Measurements from ENCODE around the gene MAGI2. TPM values are rescaled to one million over a fixed set of nuclear protein-coding genes. Genes with fewer than 3 reads are reported as not detected.
A peak's percentile ranks its signal among the peaks of the same experiment; 100 is the strongest.

MAGI2 gene
- total and polyA plus RNA-seq, 8 donors, result 6.1 to 9.2 (median 7.1) TPM

DNA sequence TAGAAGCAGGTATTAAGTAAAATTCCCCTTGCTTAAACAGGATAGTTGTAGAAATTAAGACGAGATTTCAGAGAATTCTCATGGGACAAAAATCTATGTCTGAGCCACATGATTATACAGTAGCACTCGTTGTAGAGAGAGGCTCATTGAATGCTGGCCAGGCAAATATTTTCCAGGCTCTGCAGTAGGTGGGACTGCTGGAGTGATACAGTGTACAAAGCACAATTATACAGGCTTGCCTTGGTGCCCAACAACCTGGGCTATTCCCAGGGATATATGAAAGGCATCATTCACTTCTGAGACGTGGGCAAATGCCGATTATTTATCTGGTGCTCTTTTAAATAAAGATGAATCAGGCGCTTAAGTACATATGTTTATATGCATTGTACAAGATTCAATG, 1274.3 kb downstream of the MAGI2 start:
- no peak overlapping the region for H3K4me3 ChIP-seq
- no peaks in the 10 kb centered on the region for H3K27me3 ChIP-seq
- no peaks in the 10 kb centered on the region for H3K36me3 ChIP-seq
- no peak overlapping the region for H3K27ac ChIP-seq
- ATAC-seq, result no peak
- intact Hi-C loops (cut with DNase I), result no loop called here
- peaks cover 0 to 5% of the 10 kb centered on the region in 2 donors for H3K4me1 ChIP-seq
- no peaks in the 10 kb centered on the region for H3K9me3 ChIP-seq
- DNase-seq, result no peak
- TF ChIP-seq, protein P1, sequence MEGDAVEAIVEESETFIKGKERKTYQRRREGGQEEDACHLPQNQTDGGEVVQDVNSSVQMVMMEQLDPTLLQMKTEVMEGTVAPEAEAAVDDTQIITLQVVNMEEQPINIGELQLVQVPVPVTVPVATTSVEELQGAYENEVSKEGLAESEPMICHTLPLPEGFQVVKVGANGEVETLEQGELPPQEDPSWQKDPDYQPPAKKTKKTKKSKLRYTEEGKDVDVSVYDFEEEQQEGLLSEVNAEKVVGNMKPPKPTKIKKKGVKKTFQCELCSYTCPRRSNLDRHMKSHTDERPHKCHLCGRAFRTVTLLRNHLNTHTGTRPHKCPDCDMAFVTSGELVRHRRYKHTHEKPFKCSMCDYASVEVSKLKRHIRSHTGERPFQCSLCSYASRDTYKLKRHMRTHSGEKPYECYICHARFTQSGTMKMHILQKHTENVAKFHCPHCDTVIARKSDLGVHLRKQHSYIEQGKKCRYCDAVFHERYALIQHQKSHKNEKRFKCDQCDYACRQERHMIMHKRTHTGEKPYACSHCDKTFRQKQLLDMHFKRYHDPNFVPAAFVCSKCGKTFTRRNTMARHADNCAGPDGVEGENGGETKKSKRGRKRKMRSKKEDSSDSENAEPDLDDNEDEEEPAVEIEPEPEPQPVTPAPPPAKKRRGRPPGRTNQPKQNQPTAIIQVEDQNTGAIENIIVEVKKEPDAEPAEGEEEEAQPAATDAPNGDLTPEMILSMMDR (IDR thresholded peaks at IDR 0.05), result no peak

DNA sequence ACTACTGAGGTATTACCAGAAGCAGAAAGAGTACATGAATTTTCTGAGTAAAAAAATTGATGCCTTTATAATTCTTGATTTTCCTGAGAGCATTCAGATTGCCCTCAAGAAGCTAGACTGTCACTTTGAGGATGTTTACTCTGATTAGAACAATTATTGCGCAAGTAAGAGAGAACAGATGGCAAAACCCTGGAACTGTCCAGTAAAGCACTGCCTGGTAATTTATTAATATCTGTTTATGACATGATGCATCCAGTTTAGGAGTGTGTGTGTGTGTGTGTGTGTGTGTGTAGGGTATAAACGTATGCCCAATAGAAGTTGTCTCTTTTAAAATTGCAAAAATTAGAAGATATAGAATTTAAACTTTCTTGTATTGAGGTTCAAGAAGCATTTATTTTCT, 1275.1 kb downstream of the MAGI2 start:
- H3K4me3 ChIP-seq, result no peak overlapping the region
- H3K4me1 ChIP-seq, result peaks cover 0 to 5% of the 10 kb centered on the region in 2 donors
- H3K9me3 ChIP-seq, result no peaks in the 10 kb centered on the region
- peak in 1 of 4 donors; percentile 33 for DNase-seq
- H3K27me3 ChIP-seq, result no peaks in the 10 kb centered on the region
- ATAC-seq, result no peak
- no peak overlapping the region for H3K27ac ChIP-seq
- intact Hi-C loops (cut with DNase I), result no loop called here
- TF ChIP-seq, protein P1 (IDR thresholded peaks at IDR 0.05), result no peak
- H3K36me3 ChIP-seq, result no peaks in the 10 kb centered on the region

DNA sequence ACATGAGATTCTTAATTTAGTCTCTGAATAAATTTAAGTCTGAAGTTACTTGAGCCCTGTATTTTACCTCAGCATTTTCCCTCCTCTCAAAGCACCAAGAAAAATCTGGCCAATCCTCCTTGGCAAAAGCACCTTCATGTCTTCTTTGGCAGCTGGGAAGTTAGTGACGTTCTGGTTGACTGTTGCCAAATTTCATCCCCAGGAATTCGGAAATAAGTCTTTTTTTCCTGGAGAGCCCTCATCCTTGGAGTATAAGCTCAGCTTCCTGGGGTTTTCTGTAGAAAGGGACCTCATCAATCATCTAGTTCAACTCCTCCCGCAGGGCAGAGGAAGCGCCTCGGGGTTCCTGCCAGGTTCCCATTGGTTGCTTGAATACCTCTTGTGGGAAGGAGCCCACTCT, 1277.3 kb downstream of the MAGI2 start:
- DNase-seq (no peak), ATAC-seq (no peak)
- H3K27ac ChIP-seq, result no peak overlapping the region
- TF ChIP-seq, protein P1 (IDR thresholded peaks at IDR 0.05), result no peak
- H3K36me3 ChIP-seq, result no peaks in the 10 kb centered on the region
- no peak overlapping the region for H3K4me3 ChIP-seq
- no peaks in the 10 kb centered on the region for H3K27me3 ChIP-seq
- intact Hi-C loops (cut with DNase I), result no loop called here
- H3K4me1 ChIP-seq, result peaks cover 0 to 5% of the 10 kb centered on the region in 2 donors
- H3K9me3 ChIP-seq, result no peaks in the 10 kb centered on the region

DNA sequence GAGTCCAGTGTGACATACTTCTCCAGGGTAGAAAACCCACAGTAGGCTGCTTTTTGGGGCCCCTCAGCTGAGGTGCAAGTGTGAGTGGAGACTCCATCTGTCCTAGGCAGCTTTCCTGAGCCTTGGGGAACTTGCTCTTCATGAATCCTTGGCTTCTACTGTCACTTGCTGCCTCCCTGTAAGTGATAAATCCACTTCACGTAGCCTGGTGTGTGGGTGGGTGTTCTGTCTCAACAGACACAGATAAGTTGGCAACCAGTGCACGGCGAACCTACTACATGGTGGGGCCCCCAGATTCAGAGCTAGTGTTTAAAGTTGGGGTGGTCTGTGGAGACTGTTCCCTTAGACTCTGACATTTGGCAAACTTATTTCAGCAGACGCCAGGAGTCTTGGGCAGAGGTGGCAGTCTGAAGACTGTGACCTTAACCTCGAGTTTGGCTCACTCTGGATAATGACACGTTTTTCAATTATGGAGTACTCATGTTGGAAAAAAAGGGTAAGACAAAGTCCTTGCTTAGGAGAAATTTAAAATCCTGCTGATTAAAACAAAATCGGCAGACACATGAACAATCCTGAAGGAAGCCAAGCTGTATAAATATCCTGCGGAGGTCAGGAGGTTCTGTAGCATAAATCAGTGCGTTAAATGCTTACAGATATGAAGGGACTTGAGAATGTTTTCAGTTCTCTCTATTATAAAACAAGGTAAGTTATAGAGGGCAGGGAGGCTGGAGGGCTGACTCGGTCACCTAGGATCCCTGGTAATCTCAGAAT, 1278.0 kb downstream of the MAGI2 start:
- no peak for ATAC-seq

DNA sequence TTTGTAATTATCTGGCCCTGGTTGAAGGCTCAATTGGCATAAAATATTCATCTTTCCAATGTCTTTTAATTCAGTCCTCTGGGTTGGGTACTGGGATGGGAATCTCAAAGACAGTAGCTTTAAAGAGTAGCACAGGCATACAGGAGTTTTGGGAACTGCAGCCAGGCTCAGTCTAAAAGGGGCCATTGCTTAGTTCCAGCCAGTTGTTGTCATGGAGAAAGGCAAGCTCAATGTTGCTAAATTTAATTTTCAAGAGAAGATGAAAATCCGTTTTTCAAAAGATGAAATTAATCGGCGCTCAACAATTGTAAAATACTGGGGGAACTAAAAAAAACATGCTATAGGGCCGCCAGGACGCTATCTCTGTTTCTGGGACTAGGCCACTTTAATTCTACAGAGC, 1279.8 kb downstream of the MAGI2 start:
- ATAC-seq, result no peak
- TF ChIP-seq, protein P1 (IDR thresholded peaks at IDR 0.05), result no peak
- H3K4me3 ChIP-seq, result no peak overlapping the region

More for the DNA sequence above, 1278.0 kb downstream of the MAGI2 start:
- TF ChIP-seq, protein P1 (IDR thresholded peaks at IDR 0.05), result no peak
- H3K27me3 ChIP-seq, result no peaks in the 10 kb centered on the region
- H3K9me3 ChIP-seq, result no peaks in the 10 kb centered on the region
- intact Hi-C loops (cut with DNase I), result no loop called here
- H3K4me3 ChIP-seq, result no peak overlapping the region
- peaks cover 0 to 5% of the 10 kb centered on the region in 2 donors for H3K4me1 ChIP-seq
- DNase-seq, result no peak
- H3K36me3 ChIP-seq, result no peaks in the 10 kb centered on the region
- H3K27ac ChIP-seq, result no peak overlapping the region

More for the DNA sequence above, 1279.8 kb downstream of the MAGI2 start:
- Histone ChIP-seq H3K36me3 (no peaks in the 10 kb centered on the region), H3K4me1 (peaks cover 0 to 5% of the 10 kb centered on the region in 2 donors), H3K27me3 (no peaks in the 10 kb centered on the region), H3K9me3 (no peaks in the 10 kb centered on the region), H3K27ac (no peak overlapping the region)
- DNase-seq, result no peak
- intact Hi-C loops (cut with DNase I), result no loop called here

Data from left lung (tissue), 10 donors.